Naive B cell (primary cell): ENCODE results near the gene GIMAP5. TPM values are rescaled to one million over a fixed set of nuclear protein-coding genes. Genes with fewer than 3 reads are reported as not detected.

Experiments
- ATAC-seq, 2 donors: fragments of 150-1000 bp; cut with Tn5 transposase; 2 replicates each; pipeline ENCODE4 v1.10.0; 2021; ENCODE audit warnings: low read depth in 2 of 2, mild to moderate bottlenecking in 2 of 2, moderate library complexity in 2 of 2
- DNase-seq: peaks from one replicate; pipeline ENCODE4 v3.0.0; 2022
- H3K27ac Mint-ChIP-seq, 6 donors: one replicate each; pipeline ENCODE4 v1.8.0; 2020 to 2022; ENCODE audit warnings: mild to moderate bottlenecking in 6 of 6, mixed read lengths in 6 of 6, moderate library complexity in 5 of 6, inconsistent platforms in 2 of 6
- H3K27me3 Mint-ChIP-seq, 3 donors: one replicate each; pipeline ENCODE4 v1.8.0; 2021 to 2022; ENCODE audit warnings: mixed read lengths in 3 of 3, mild to moderate bottlenecking in 1 of 3
- H3K36me3 Mint-ChIP-seq, 2 donors: one replicate each; pipeline ENCODE4 v1.8.0; 2020 to 2022; ENCODE audit warnings: mixed read lengths in 2 of 2, inconsistent platforms in 1 of 2, mild to moderate bottlenecking in 1 of 2
- H3K4me1 Mint-ChIP-seq, 3 donors: one replicate each; pipeline ENCODE4 v1.8.0; 2020 to 2022; ENCODE audit warnings: mixed read lengths in 3 of 3, inconsistent platforms in 1 of 3, mild to moderate bottlenecking in 1 of 3, moderate library complexity in 1 of 3
- H3K4me3 Mint-ChIP-seq, 8 donors: one replicate each; pipeline ENCODE4 v1.8.0; 2020 to 2022; ENCODE audit warnings: mild to moderate bottlenecking in 8 of 8, mixed read lengths in 8 of 8, moderate library complexity in 8 of 8, inconsistent platforms in 2 of 8
- H3K9me3 Mint-ChIP-seq, 7 donors: one replicate each; pipeline ENCODE4 v1.8.0; 2020 to 2022; ENCODE audit warnings: mixed read lengths in 7 of 7, mild to moderate bottlenecking in 5 of 7, inconsistent platforms in 2 of 7, moderate library complexity in 1 of 7
- polyA plus RNA-seq, 6 donors: library from polyadenylated mRNA; unstranded; fragments of 300-500 nt; fragmentation: Illumina TruSeq; gene quantifications; one replicate each; pipeline ENCODE4 v1.2.3, GENCODE V29; 2021; ENCODE audit warnings: low read depth in 6 of 6

Gene GIMAP5
- polyA plus RNA-seq: 1 to 10 TPM in 3 of 6 donors, under 1 TPM in 3; 0.26 to 2.5 (median 1.1) TPM

DNA sequence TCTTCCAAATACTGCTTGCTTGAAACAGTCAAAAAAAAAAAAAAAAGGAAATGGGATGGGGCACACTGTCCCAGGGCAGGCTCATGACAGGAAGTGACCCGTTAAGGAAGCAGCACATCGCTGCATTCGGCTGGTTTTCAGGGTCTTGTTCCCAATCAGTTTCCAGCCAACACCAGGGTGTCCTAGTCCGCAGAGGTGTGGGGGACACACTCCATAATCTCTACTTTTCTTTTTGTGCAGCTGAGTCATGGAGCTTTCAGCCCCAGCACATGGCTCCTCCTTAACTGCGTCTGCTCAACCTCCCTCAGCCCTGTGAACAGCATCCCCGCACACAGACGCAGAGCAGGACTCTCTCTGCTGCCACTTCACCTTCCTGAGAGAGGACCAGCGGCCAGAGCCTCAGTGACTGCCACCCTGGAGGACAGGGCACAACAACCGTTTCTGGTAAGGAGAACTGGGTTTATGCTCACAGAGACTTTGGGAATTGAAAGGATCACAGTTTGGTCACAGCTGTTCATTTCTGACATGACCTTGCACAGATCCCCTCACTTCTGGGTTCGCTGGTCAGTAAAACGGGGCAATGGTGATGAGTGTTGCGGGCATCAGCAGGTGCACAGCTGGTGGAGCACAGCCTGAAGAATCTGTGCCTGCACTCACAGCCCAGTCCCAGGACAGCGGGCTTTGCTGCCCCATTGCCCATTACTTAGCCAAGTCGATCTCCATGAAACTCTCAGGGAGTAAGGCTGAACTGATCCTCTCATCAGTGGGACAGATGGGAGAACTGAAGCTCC is at the start of gene GIMAP5:
Gene GIMAP5, plus strand, starts transcription at position 154 of the 791 bp plus-strand sequence. CDS start 3,467 bp downstream, outside the sequence.
- no peak for DNase-seq
- H3K4me3 Mint-ChIP-seq: peak within 1 kb of the TSS in 5 of 8 donors; percentile 60 to 70 (median 61)
- H3K36me3 Mint-ChIP-seq: no peaks in the 10 kb centered on the region
- peaks cover 24 to 36% (median 24%) of the 10 kb centered on the region in 3 donors for H3K27me3 Mint-ChIP-seq
- no peak for ATAC-seq
- peak within 1 kb of the TSS in 5 of 6 donors; percentile 26 to 54 (median 47) for H3K27ac Mint-ChIP-seq
- peaks cover 0 to 11% (median 0%) of the 10 kb centered on the region in 7 donors for H3K9me3 Mint-ChIP-seq
- peaks cover 3 to 8% (median 6%) of the 10 kb centered on the region in 3 donors for H3K4me1 Mint-ChIP-seq

- Mint-ChIP-seq H3K4me3 (peak overlapping the region in 6 of 8 donors; percentile 9 to 92 (median 32)), H3K36me3 (peaks cover 51 to 63% of the 10 kb centered on the region in 2 donors), H3K4me1 (peaks cover 28 to 34% (median 30%) of the 10 kb centered on the region in 3 donors), H3K27me3 (no peaks in the 10 kb centered on the region), H3K9me3 (peaks cover 4 to 25% (median 16%) of the 10 kb centered on the region in 7 donors), H3K27ac (peak overlapping the region in 3 of 6 donors; percentile 58 to 81 (median 59))
- DNase-seq (no peak), ATAC-seq (no peak)
These were observed 48.6 kb upstream of the GIMAP5 start for GRCh38 chr7:150688630-150689029.

GRCh38 chr7:150695654-150696053 is 41.6 kb upstream of the GIMAP5 start:
- Mint-ChIP-seq H3K4me3 (no peak overlapping the region), H3K4me1 (no peaks in the 10 kb centered on the region), H3K27ac (no peak overlapping the region), H3K9me3 (peaks cover 12 to 81% (median 74%) of the 10 kb centered on the region in 7 donors), H3K27me3 (no peaks in the 10 kb centered on the region), H3K36me3 (peaks cover 27 to 44% of the 10 kb centered on the region in 2 donors)
- ATAC-seq (no peak), DNase-seq (no peak)

DNA sequence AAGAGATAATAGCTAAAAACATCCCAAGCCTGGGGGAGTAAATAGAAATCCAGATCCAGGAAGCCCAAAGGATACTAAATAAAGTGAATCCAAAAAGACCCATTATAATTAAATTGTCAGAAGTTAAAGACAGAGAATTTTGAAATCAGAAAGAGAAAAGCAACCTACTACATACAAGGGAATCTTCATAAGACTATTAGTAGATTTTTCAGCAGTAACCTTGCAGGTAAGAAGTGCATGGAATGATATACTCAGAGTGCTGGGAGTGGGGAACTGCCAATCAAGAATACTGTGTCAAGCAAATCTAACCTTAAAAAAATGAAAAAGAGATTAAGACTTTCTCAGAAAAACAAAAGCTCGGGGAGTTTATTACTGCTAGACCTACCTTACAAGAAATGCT is 34.0 kb upstream of the GIMAP5 start:
- DNase-seq (no peak), ATAC-seq (no peak)
- H3K27ac Mint-ChIP-seq: no peak overlapping the region
- no peak overlapping the region for H3K4me3 Mint-ChIP-seq
- H3K9me3 Mint-ChIP-seq: peaks cover 27 to 92% (median 74%) of the 10 kb centered on the region in 7 donors
- no peaks in the 10 kb centered on the region for H3K27me3 Mint-ChIP-seq
- H3K36me3 Mint-ChIP-seq: peaks cover 28 to 43% of the 10 kb centered on the region in 2 donors
- H3K4me1 Mint-ChIP-seq: no peaks in the 10 kb centered on the region

DNA sequence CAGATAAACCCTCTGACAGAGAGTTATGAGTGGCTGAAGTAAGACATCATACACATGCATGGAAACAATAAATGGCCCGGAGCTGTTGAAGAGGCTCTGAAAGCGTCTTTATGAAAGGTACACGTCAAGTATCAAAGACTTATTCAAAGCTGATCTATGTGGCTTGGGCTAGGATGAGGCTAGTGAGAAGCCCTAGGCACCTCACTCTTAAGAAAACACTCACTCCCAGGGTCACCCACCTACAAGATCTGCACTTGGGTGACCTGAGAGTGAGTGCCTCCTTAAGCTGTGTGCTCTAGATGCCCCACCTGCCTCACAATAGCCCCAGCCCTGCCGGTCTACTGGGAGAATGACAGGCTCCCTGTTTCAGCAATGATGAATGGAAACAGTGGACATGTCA is 21.9 kb upstream of the GIMAP5 start:
- Mint-ChIP-seq H3K4me1 (peaks cover 16 to 22% (median 19%) of the 10 kb centered on the region in 3 donors), H3K4me3 (peak overlapping the region in 1 of 8 donors; percentile 82), H3K36me3 (peaks cover 0 to 9% of the 10 kb centered on the region in 2 donors), H3K27ac (peak overlapping the region in 1 of 6 donors; percentile 12), H3K9me3 (peaks cover 0 to 27% (median 16%) of the 10 kb centered on the region in 7 donors), H3K27me3 (no peaks in the 10 kb centered on the region)
- ATAC-seq: no peak
- DNase-seq: no peak

DNA sequence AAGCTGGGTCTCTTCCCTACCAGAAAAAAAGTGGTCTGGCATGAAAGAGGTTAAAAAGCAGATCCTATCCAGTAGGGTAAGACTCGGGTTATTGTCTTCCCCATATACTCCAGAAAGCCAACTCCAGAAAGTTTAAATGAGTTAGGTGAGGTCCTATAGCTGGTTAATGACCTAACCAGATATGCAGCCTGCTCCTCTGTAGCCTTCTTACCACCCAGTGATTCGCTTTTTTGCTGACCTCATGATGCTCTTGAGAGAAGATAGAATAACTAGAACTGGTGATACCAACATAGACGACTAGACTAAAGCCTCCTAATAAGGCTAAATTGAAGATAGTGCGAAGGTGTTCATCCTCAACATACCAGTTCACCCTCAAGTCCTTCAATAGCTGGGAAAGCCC is 21.5 kb upstream of the GIMAP5 start:
- no peak for ATAC-seq
- H3K36me3 Mint-ChIP-seq: peaks cover 0 to 9% of the 10 kb centered on the region in 2 donors

DNA sequence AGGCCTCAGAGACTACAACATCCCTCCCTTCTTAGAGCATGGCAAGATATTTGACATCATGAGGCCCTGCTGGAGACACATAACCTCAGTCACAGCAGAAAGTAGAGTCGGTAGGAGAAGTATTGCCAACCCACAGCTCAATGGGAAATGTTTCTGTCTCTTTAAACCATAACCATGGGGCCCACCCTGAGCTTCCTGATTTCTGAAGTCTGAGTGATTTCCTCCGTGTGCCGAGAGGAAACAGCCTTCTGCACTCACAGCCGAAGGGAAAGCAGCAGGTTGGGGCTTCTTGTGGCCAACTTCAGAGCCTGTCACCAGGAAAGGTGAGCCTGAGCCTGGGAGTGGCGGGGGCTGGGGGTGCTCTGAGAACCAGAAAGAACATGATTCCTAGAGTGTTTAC is 20.9 kb upstream of the GIMAP5 start, which contains the start of gene GIMAP1:
Gene GIMAP1, plus strand, starts transcription at position 246 of the 400 bp plus-strand sequence. CDS start 2,435 bp downstream, outside the sequence.
- peak within 1 kb of the TSS; percentile 31 to 98 (median 73) for H3K27ac Mint-ChIP-seq
- peaks cover 0 to 14% of the 10 kb centered on the region in 2 donors for H3K36me3 Mint-ChIP-seq
- peaks cover 16 to 22% (median 19%) of the 10 kb centered on the region in 3 donors for H3K4me1 Mint-ChIP-seq
- peak within 1 kb of the TSS; percentile 81 to 92 (median 91) for H3K4me3 Mint-ChIP-seq
- DNase-seq (peak; percentile 19), ATAC-seq (peak; percentile 69 to 71)
- no peaks in the 10 kb centered on the region for H3K27me3 Mint-ChIP-seq
- H3K9me3 Mint-ChIP-seq: peaks cover 0 to 27% (median 16%) of the 10 kb centered on the region in 7 donors

More for the DNA sequence above, 21.5 kb upstream of the GIMAP5 start:
- Mint-ChIP-seq H3K27me3 (no peaks in the 10 kb centered on the region), H3K27ac (peak overlapping the region; percentile 14 to 94 (median 50)), H3K9me3 (peaks cover 0 to 27% (median 16%) of the 10 kb centered on the region in 7 donors), H3K4me3 (peak overlapping the region in 5 of 8 donors; percentile 56 to 91 (median 82)), H3K4me1 (peaks cover 16 to 22% (median 19%) of the 10 kb centered on the region in 3 donors)
- no peak for DNase-seq

- Mint-ChIP-seq H3K36me3 (peaks cover 0 to 14% of the 10 kb centered on the region in 2 donors), H3K27me3 (no peaks in the 10 kb centered on the region), H3K4me3 (peak overlapping the region; percentile 81 to 92 (median 91)), H3K4me1 (peaks cover 16 to 22% (median 19%) of the 10 kb centered on the region in 3 donors), H3K27ac (peak overlapping the region in 4 of 6 donors; percentile 21 to 98 (median 73)), H3K9me3 (peaks cover 0 to 27% (median 16%) of the 10 kb centered on the region in 7 donors)
- DNase-seq: no peak
- no peak for ATAC-seq
These were observed 20.3 kb upstream of the GIMAP5 start for GRCh38 chr7:150716939-150717338.

- H3K4me3 Mint-ChIP-seq: peak overlapping the region in 3 of 8 donors; percentile 28 to 92 (median 81)
- no peaks in the 10 kb centered on the region for H3K27me3 Mint-ChIP-seq
- peaks cover 0 to 14% of the 10 kb centered on the region in 2 donors for H3K36me3 Mint-ChIP-seq
- DNase-seq (no peak), ATAC-seq (no peak)
- H3K27ac Mint-ChIP-seq: peak overlapping the region in 3 of 6 donors; percentile 16 to 51 (median 29)
- H3K9me3 Mint-ChIP-seq: peaks cover 0 to 17% (median 9%) of the 10 kb centered on the region in 7 donors
- H3K4me1 Mint-ChIP-seq: peaks cover 16 to 22% (median 19%) of the 10 kb centered on the region in 3 donors
These were observed 19.3 kb upstream of the GIMAP5 start for GRCh38 chr7:150717814-150718420.

DNA sequence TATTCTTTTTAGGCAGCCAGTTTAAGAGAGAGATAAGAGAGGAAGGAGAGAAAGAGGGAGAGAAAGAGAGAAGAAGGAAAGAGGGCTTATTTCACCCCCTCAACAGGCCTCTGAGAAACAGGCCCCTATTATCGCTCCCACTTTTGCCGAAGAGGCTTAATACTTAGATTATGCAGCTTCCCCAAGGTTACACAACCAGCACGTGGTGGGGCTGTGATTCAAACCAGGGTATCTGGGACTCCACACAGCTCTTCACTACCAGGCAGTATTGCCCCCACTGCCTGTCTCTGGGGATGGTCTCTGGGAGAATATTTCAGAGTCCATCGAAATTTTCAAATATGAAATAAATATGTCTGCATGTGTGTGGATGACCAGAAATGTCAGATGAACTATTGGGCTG is 17.8 kb upstream of the GIMAP5 start:
- Mint-ChIP-seq H3K4me1 (peaks cover 16 to 22% (median 19%) of the 10 kb centered on the region in 3 donors), H3K4me3 (no peak overlapping the region), H3K9me3 (peaks cover 0 to 2% (median 0%) of the 10 kb centered on the region in 7 donors), H3K36me3 (peaks cover 0 to 9% of the 10 kb centered on the region in 2 donors), H3K27ac (peak overlapping the region in 1 of 6 donors; percentile 54), H3K27me3 (no peaks in the 10 kb centered on the region)
- DNase-seq: no peak
- ATAC-seq: no peak

- ATAC-seq (no peak), DNase-seq (no peak)
- peak overlapping the region in 1 of 6 donors; percentile 54 for H3K27ac Mint-ChIP-seq
- no peak overlapping the region for H3K4me3 Mint-ChIP-seq
- no peaks in the 10 kb centered on the region for H3K27me3 Mint-ChIP-seq
- peaks cover 16 to 22% (median 19%) of the 10 kb centered on the region in 3 donors for H3K4me1 Mint-ChIP-seq
- no peaks in the 10 kb centered on the region for H3K9me3 Mint-ChIP-seq
- peaks cover 0 to 9% of the 10 kb centered on the region in 2 donors for H3K36me3 Mint-ChIP-seq
These were observed 17.0 kb upstream of the GIMAP5 start for GRCh38 chr7:150719960-150720891.

DNA sequence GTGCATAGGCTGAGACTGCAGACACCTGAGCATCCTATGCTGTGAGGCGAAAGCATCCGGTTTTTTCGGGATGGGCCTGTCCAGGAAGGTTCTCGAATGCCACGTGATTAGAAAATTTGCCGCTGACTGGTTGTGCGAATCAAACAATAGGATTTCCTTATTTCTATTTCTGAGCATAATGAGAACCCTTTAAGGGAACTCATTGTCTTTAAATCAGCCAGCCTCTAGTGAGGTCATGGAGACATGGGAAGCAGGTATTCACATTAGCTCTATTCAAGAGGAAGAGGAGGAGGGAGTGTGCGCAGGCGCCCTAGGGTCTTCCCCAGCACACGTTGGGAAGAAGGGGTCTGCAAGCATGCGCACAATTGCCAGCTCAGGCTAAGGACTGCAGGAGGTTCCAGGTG is 15.2 kb upstream of the GIMAP5 start:
- H3K27me3 Mint-ChIP-seq: no peaks in the 10 kb centered on the region
- peaks cover 2 to 9% (median 5%) of the 10 kb centered on the region in 7 donors for H3K9me3 Mint-ChIP-seq
- ATAC-seq (no peak), DNase-seq (no peak)
- H3K27ac Mint-ChIP-seq: no peak overlapping the region
- peaks cover 4 to 10% (median 5%) of the 10 kb centered on the region in 3 donors for H3K4me1 Mint-ChIP-seq
- no peak overlapping the region for H3K4me3 Mint-ChIP-seq
- H3K36me3 Mint-ChIP-seq: peaks cover 0 to 9% of the 10 kb centered on the region in 2 donors
